NOMO-1 (cell line): ENCODE data around the gene MZT2B.
"Not testable (repeated sequence)": the region's sequence is repeated elsewhere in the genome, so short reads cannot be mapped to it uniquely, and the experiment has no call there.

Source experiments
- DNase-seq, 2 experiments: peaks; one replicate each; lab custom pipeline; 2025; ENCODE audit not compliant: unreplicated experiment in 2 of 2; lab: John Stamatoyannopoulos, UW

Gene MZT2B

DNA sequence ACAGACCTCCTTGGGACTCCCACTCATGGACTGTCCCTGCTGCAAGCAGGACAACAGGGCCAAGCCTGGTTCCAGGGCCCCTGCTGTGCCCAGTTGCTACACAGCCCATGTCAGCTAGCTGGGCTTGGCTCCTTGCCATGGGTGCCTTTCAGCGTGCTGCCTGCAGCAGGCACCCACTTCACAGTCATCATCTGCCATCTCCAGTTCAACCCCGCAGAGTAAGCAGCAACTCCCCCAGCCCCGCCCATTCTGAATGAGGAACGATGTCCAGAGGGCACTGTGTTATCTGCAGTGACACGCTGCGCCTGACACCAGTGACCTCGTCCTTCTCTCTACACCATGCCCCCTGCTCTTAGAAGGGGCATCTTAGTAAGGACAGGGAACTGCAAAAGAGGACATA is 20.5 kb downstream of the MZT2B start:
- not testable (repeated sequence) for DNase-seq

GRCh38 chr2:130203150-130203549 is 21.1 kb downstream of the MZT2B start:
- not testable (repeated sequence) for DNase-seq

- not testable (repeated sequence) for DNase-seq
Measured at GRCh38 chr2:130207051-130207450, 25.0 kb downstream of the MZT2B start.

GRCh38 chr2:130219147-130219546 is 37.1 kb downstream of the MZT2B start:
- not testable (repeated sequence) for DNase-seq

DNA sequence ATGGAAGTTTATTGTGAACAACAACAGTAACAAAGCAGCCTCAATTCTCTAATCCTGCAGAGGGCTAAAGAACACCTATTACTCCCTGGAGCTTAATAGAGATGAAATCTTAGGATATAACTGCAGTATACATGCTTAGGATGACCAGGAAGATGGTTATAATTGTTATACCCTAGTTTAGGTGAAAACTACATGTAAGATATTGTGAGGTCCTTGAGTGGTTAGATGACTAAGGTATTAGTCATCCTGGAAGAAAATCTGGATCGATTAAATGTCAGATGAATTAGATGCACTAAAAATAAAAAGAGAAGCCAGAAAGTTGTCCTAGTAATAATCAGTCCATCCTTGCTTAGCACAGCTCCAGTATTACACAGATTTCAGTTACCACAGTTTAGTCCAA is 38.4 kb downstream of the MZT2B start:
- DNase-seq, result not testable (repeated sequence)

GRCh38 chr2:130222523-130222922 is 40.5 kb downstream of the MZT2B start:
- DNase-seq, result not testable (repeated sequence)

- not testable (repeated sequence) for DNase-seq
Measured at GRCh38 chr2:130228005-130228404, 45.9 kb downstream of the MZT2B start.

GRCh38 chr2:130228467-130229160 is 46.6 kb downstream of the MZT2B start:
- not testable (repeated sequence) for DNase-seq

DNA sequence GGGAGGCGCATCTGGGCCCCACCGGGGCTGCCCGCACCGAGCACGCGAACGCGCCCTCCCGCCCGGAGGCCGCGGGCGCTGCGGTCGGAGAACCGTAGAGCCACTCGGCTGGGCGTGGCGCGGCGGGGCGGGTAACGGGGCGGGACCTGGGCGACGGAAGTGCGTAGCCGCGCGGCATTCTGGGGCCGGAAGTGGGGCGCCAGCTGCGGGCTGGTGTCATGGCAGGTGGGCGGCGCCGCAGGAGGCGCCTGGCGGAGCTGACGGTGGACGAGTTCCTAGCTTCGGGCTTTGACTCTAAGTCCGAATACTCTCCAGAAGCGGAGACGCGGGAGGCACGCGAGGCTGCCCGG is 47.1 kb downstream of the MZT2B start:
- DNase-seq, result not testable (repeated sequence)

GRCh38 chr2:130230376-130230775 is 48.3 kb downstream of the MZT2B start:
- DNase-seq, result not testable (repeated sequence)

- not testable (repeated sequence) for DNase-seq
Measured at GRCh38 chr2:130230907-130231306, 48.8 kb downstream of the MZT2B start.

GRCh38 chr2:130231656-130232055 is 49.6 kb downstream of the MZT2B start:
- DNase-seq, result no peak

GRCh38 chr2:130233066-130233465 is 51.0 kb downstream of the MZT2B start:
- DNase-seq, result not testable (repeated sequence)

DNA sequence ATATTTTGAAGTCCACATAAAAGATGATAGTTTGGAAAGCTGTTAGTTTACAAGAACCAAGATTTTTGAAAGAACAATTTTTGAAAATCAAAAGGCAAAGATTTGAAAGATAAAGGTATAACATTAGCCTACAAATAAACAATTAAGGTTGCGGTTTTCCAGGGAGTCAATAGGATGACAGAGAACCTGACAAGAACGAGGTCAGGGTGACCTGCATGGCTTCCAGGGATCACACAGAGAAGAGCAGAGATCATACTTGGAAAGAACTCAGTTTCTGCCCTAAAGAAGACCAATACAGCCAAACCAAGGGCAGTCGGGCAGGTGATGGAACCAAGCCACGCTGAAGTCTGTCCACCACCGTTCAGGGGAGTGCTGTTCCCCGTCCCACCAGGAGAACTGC is 57.5 kb downstream of the MZT2B start:
- DNase-seq, result not testable (repeated sequence)
